Heart left ventricle (tissue), 16 donors: ENCODE results near the gene DAPK2. TPM values are rescaled to one million over a fixed set of nuclear protein-coding genes. Genes with fewer than 3 reads are reported as not detected.

Experiments
- ATAC-seq, 4 donors: fragments of 200-7000 bp; cut with Tn5 transposase; one replicate each; pipeline ENCODE4 v1.9.1; 2020 to 2022; ENCODE audit warnings: moderate library complexity in 4 of 4, mild to moderate bottlenecking in 3 of 4, moderate number of reproducible peaks in 1 of 4
- DNase-seq, 5 donors: peaks; one replicate each; pipeline ENCODE4 v3.0.0-alpha.2; 2020
- H3K27ac ChIP-seq, 12 donors: fragments of 200-600 bp; sonication (generic) in 4 of 12; one replicate each; pipeline versions ENCODE4 v1.5.0 to v1.8.0; 2016 to 2022; ENCODE audit warnings: mild to moderate bottlenecking in 2 of 12
- H3K27me3 ChIP-seq, 9 donors: fragments of 200-600 bp; sonication (generic) in 2 of 9; one replicate each; pipeline versions ENCODE4 v1.5.1 to v1.8.0; 2016 to 2022; ENCODE audit warnings: mild to moderate bottlenecking in 3 of 9
- H3K36me3 ChIP-seq, 9 donors: fragments of 200-600 bp; sonication (generic) in 2 of 9; one replicate each; pipeline versions ENCODE4 v1.5.0 to v1.8.0; 2018 to 2022; ENCODE audit warnings: mild to moderate bottlenecking in 2 of 9
- H3K4me1 ChIP-seq, 12 donors: fragments of 200-600 bp; sonication (generic) in 4 of 12; one replicate each; pipeline versions ENCODE4 v1.5.0 to v1.8.0; 2016 to 2022; ENCODE audit warnings: mild to moderate bottlenecking in 3 of 12
- H3K4me3 ChIP-seq, 12 donors: fragments of 200-600 bp; sonication (generic) in 4 of 12; one replicate each; pipeline versions ENCODE4 v1.5.0 to v1.8.0; 2017 to 2022; ENCODE audit warnings: mild to moderate bottlenecking in 9 of 12, moderate library complexity in 4 of 12
- H3K9me3 ChIP-seq, 12 donors: fragments of 200-600 bp; sonication (generic) in 4 of 12; one replicate each; pipeline versions ENCODE4 v1.5.0 to v1.8.0; 2016 to 2022; ENCODE audit warnings: mild to moderate bottlenecking in 1 of 12
- POLR2A ChIP-seq, 2 donors: fragments of 450-650 bp; IDR thresholded peaks; one replicate each; pipeline ENCODE4 v1.6.1; 2017; ENCODE audit warnings: antibody characterized with exemption in 2 of 2, mild to moderate bottlenecking in 2 of 2, moderate library complexity in 2 of 2
- WGBS, 4 donors: extraction: QIAGEN DNeasy Blood & Tissue Kit in 2 of 4; methylation state at CpG; one replicate each; pipeline versions ENCODE4 v1.1.5 to v1.1.7; 2013 to 2018; 5-methylcytosine and 5-hydroxymethylcytosine counted together
- intact Hi-C, 10 donors: fragments of 100-400 bp; cut with DNase I; formaldehyde crosslinking; loops; one replicate each; pipeline versions ENCODE4 v1.11.1 to v1.14.2; 2022
- polyA plus RNA-seq, 2 donors: library from polyadenylated mRNA; stranded (reverse); fragments of 200-250 nt; gene quantifications; one replicate each; pipeline ENCODE4 v1.2.3, GENCODE V29; 2013
- total RNA-seq, 9 donors: library from RNA; depleted of rRNA in 2 of 9; stranded (reverse); fragments of >200 nt in 2 of 9; fragmentation: NEBNext Ultra II Directional in 3 of 9; extraction: Animal tissue kit (Norgen Biotek cat#: 25700) in 3 of 9; gene quantifications; one replicate each; pipeline versions ENCODE4 v1.1.0 to v1.2.4, GENCODE V29; 2016 to 2023
- TF ChIP-seq, protein P1 (sequence below), 12 donors: fragments of 200-600 bp; sonication (generic) in 4 of 12; IDR thresholded peaks; one replicate each; pipeline versions ENCODE4 v1.5.0 to v1.8.0; 2018 to 2022; ENCODE audit warnings: antibody characterized with exemption in 12 of 12, mild to moderate bottlenecking in 5 of 12
- donor health status: ischemic (EF 13 %, LVEDD 7.1; RV severe dilation, severe dysfunction).
- donor health status: healthy with polysubstance abuse.
- donor health status: DM: no; HTN: yes; CAD: no.
- donor health status: DM: no; HTN: no; CAD: no.
- donor health status: ischemic (EF 25% LVEDD 6.9; RV normal size, moderate dysfunction).
- donor health status: ischemic (EF 25% LVEDD 5.7; RV mildly dilated, moderate dysfunction).
- donor health status: healthy.
- donor health status: DM: yes; HTN: yes; CAD: no.
- donor health status: ischemic (EF 35%, LVEDD 5.7; RV mildly dilated, moderate dysfunction).
- donor health status: nonischemic (EF 11% LVEDD 7.7; RV severe dilation, severe dysfunction).
- donor health status: DM: yes; HTN: yes; CAD: no.
- donor health status: PGD.
- donor health status: ischemic (EF 29% LVEDD 5.4; RV normal size, mild dysfunction).
- donor health status: nonischemic (EF 23%, LVEDD 6.1; RV moderate dilation, normal function).

DAPK2 gene
- total and polyA plus RNA-seq, 11 donors, result 20.4 to 56.2 (median 26.4) TPM

DNA sequence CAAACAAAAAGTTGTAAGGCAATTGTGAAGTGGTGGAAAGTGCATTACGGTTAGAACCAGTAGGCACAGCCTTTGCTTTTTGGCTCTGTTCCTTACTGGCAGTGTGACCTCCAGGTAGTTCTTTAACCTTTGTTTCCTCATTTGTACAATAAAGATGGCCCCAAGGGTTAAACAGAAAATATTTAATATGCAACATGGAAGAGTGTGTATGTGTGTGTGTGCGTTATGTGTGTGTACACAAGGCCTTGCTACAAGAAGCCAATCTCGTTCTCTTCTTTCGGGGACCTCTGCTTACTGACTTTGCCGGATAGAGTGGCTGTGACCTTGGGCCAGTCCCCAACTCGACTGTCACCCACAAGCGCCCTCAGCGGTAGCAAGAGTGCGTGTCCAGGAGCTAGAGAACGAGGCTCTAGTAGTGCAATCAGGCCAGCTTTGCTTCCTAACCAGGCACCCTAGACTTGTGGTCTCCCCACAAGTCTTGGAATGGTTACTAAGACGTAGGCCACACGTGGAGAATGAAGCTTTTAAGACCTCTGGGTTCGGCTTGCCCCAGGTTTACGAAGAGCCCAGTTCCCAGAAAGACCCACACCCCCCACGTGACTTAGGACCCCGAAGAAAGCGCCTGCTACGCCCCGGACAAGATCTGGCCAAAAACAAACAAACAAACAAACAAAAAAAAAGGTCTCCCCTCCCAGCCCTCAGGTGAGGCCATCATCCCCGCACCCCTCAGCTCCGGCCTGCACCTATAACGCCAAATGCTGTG lies 46.8 kb upstream of the DAPK2 start:
- DNase-seq, result peak; percentile 43 to 74 (median 67)
- intact Hi-C loops, result loop anchor here in 2 of 10 donors (5.0 to 10.0 kb wide), 2 partner anchors 52 to 59 kb away; partner anchors contain the start of gene SNX22 (in 1 of the 2)
- peaks cover 4 to 81% (median 51%) of the 10 kb centered on the region in 12 donors for H3K4me1 ChIP-seq

DNA sequence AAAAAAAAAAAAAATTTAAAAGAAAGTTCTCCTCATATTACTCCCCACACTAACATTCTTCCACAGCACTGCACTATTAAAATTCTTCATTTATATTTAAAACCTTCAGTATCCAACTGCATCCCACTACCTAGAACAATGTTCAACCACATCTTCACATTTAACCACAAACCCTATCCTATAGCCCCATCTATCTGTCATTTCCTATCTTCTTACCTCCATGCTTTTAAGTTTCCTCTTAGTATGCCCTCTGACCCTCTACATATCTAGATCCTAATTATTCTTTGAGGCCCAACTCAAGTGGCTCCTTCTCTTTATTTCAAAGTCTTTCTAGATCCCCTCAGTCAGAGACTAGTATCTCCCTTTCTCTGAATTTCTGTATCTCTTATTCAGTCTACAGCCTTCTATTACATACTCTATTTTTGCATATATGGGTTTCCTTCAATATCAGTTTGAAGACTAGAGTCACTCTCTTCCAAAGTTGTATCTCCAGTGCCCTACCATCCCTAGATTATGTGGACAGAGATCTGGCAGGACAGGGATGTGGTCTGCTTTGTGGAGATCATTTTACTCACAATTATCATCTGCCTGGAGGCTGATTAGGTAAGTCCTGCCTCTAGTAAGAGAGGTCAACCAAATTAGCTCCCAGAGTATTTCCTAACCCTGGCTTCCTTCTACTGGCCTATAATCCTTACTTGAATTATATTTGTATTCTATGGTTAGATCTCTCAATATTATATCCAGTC lies 46.0 kb upstream of the DAPK2 start:
- peaks cover 0 to 26% (median 18%) of the 10 kb centered on the region in 9 donors for H3K36me3 ChIP-seq
- H3K27me3 ChIP-seq, result no peaks in the 10 kb centered on the region
- no peak for ATAC-seq
- intact Hi-C loops, result loop anchor here in 2 of 10 donors (5.0 to 10.0 kb wide), 2 partner anchors 53 to 60 kb away; partner anchors contain the start of gene SNX22 (in 1 of the 2)
- H3K4me3 ChIP-seq, result peak overlapping the region in 10 of 12 donors; percentile 62 to 88 (median 80)
- peaks cover 4 to 75% (median 43%) of the 10 kb centered on the region in 12 donors for H3K4me1 ChIP-seq
- DNase-seq, result no peak
- H3K9me3 ChIP-seq, result no peaks in the 10 kb centered on the region
- H3K27ac ChIP-seq, result peak overlapping the region; percentile 80 to 97 (median 88)
- TF ChIP-seq POLR2A (IDR thresholded peaks at IDR 0.05), result no peak
- TF ChIP-seq, protein P1, sequence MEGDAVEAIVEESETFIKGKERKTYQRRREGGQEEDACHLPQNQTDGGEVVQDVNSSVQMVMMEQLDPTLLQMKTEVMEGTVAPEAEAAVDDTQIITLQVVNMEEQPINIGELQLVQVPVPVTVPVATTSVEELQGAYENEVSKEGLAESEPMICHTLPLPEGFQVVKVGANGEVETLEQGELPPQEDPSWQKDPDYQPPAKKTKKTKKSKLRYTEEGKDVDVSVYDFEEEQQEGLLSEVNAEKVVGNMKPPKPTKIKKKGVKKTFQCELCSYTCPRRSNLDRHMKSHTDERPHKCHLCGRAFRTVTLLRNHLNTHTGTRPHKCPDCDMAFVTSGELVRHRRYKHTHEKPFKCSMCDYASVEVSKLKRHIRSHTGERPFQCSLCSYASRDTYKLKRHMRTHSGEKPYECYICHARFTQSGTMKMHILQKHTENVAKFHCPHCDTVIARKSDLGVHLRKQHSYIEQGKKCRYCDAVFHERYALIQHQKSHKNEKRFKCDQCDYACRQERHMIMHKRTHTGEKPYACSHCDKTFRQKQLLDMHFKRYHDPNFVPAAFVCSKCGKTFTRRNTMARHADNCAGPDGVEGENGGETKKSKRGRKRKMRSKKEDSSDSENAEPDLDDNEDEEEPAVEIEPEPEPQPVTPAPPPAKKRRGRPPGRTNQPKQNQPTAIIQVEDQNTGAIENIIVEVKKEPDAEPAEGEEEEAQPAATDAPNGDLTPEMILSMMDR (IDR thresholded peaks at IDR 0.05), result no peak

More for the DNA sequence above, 46.8 kb upstream of the DAPK2 start:
- Histone ChIP-seq H3K27ac (peak overlapping the region; percentile 80 to 97 (median 88)), H3K27me3 (no peaks in the 10 kb centered on the region), H3K4me3 (peak overlapping the region; percentile 62 to 88 (median 80)), H3K36me3 (peaks cover 0 to 18% (median 10%) of the 10 kb centered on the region in 9 donors), H3K9me3 (no peaks in the 10 kb centered on the region)
- ATAC-seq, result peak; percentile 29 to 48 (median 40)
- no peak for TF ChIP-seq POLR2A (IDR thresholded peaks at IDR 0.05)
- TF ChIP-seq, protein P1 (IDR thresholded peaks at IDR 0.05), result peak in 1 of 12 donors; percentile 19
- 4 to 6% (median 5%) methylated on average over 22 of the region's 22 CpGs for WGBS, 4 donors

DNA sequence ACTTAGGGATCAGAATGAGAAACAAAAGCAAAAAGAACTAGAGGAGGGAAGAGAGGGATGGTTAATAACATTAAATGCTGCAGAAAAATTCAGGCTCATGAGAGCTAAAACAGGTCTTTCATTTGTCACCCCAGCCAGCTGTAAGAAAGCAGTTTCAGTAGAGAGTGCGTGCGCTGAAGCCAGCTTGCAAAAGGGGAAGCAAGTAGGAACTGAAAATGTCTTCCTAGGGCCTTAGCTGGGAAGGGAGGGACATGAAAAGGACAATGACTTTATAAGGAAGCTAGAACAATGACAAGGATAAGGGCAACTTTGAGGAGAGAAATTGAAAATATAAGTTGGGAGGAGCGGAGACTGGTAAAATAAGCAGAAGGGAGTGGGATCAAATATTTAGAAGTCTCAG lies 44.2 kb upstream of the DAPK2 start:
- ATAC-seq (no peak), DNase-seq (peak in 1 of 5 donors; percentile 38)
- TF ChIP-seq, protein P1 (IDR thresholded peaks at IDR 0.05), result no peak
- no peak for TF ChIP-seq POLR2A (IDR thresholded peaks at IDR 0.05)
- intact Hi-C loops, result loop anchor here in 2 of 10 donors (5.0 to 10.0 kb wide), 2 partner anchors 54 to 62 kb away; partner anchors contain the start of gene SNX22 (in 1 of the 2)
- Histone ChIP-seq H3K4me1 (peaks cover 4 to 68% (median 37%) of the 10 kb centered on the region in 12 donors), H3K27me3 (no peaks in the 10 kb centered on the region), H3K4me3 (no peak overlapping the region), H3K36me3 (peaks cover 0 to 43% (median 28%) of the 10 kb centered on the region in 9 donors), H3K27ac (peak overlapping the region in 11 of 12 donors; percentile 14 to 97 (median 56)), H3K9me3 (no peaks in the 10 kb centered on the region)
- WGBS, 4 donors, result 53 to 85% (median 75%) methylated on average over 3 of the region's 3 CpGs
